Islet of Langerhans (tissue), 1 donor: ENCODE measurements around the gene RAB34.

Experiments
- FAIRE-seq: peaks from one replicate; lab custom pipeline; 2011; peaks lifted over from hg19 to GRCh38; lab: Jason Lieb, UNC

RAB34 gene

DNA sequence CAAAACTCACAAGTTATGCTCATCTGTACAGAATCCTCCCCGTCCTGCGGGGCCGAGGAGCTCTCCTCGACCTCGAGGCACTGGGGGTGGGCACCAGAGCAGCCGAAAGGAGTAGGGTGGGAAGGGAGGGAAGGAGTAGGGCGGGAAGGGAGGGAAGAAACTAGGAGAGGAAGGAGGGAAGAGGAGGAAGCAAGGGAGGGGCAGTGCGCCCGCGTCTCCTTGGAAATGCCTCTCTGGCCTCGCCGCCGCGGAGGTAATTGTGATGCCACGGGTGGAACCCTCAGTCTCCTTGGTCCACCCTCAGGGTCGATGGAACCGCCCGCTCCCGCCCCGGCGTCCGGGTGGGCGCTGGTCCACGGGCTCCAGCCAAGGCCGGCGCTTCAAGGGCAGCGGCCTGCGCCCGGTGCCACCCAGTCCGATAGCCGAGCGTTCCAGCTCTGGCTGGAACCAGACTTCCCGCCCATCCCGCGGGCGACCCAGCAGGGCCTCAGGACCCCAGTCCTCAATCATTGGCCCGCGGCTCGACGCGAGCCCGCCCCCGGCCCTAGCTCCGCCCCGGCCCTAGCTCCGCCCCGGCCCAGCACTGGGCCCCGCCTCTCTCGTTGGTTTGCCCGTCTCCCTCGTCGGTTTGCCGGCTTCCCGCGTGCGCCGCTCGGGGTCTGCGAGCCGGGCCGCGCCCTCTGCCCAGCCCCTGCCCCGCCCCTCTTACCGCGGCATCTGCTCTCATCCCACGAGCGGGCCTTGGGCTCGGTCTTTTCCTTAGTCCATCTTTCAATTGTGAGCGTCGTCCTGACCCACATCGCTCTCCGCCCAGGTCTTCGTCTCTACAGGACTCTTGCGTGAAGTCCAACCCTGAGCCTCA lies 6.6 kb downstream of the RAB34 start:
- no peak for FAIRE-seq

GRCh38 chr17:28707339-28707720 lies 10.3 kb downstream of the RAB34 start:
- FAIRE-seq = no peak

DNA sequence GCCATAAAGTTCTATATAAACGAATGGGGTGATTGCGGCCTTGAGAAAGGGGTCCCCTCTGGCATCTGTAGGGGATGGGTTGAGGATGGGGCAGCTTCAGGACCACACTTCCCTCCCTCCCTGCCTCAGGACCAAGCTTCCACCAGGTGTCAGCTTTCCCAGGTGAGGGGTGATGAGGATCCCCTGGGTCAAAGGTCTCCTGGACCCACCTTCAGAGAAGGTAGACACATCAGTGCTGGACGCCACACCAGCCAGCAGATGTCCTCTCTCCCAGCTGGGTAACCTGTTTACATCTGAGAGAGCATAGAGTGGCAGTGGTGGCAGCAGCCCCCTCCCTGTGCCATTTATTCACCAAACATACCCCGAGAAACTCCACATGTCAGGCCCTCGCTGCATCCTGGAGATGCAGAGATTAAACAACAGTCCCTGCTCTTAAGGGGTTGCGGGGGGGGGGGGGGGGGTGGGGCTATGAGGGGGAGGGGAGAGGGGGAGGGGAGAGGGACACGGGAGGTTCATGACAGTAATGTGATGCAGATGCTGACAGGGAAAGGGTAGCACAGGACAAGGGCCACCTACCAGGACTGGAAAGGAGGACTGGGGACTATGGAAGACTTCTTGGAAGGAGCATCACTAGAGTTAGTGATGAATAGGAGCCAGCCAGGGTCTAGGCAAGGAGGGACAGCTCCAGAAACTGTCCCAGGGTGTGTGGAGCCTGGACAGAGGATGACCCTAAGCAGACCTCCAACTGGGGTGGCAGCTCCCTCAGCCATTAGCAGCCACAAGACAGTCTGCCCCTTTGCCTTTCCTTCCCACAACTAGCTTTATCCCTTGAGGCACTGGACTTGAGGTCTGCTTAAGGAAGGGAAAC lies 11.0 kb downstream of the RAB34 start:
- no peak for FAIRE-seq

- no peak for FAIRE-seq
Measured at GRCh38 chr17:28705728-28706334, 11.8 kb downstream of the RAB34 start.

- no peak for FAIRE-seq
Measured at GRCh38 chr17:28705074-28705659, 12.5 kb downstream of the RAB34 start.

GRCh38 chr17:28704219-28704858 lies 13.3 kb downstream of the RAB34 start:
- FAIRE-seq = no peak

- FAIRE-seq = no peak
Measured at GRCh38 chr17:28703552-28704218, 14.0 kb downstream of the RAB34 start.

- no peak for FAIRE-seq
Measured at GRCh38 chr17:28702752-28703150, 14.9 kb downstream of the RAB34 start.

DNA sequence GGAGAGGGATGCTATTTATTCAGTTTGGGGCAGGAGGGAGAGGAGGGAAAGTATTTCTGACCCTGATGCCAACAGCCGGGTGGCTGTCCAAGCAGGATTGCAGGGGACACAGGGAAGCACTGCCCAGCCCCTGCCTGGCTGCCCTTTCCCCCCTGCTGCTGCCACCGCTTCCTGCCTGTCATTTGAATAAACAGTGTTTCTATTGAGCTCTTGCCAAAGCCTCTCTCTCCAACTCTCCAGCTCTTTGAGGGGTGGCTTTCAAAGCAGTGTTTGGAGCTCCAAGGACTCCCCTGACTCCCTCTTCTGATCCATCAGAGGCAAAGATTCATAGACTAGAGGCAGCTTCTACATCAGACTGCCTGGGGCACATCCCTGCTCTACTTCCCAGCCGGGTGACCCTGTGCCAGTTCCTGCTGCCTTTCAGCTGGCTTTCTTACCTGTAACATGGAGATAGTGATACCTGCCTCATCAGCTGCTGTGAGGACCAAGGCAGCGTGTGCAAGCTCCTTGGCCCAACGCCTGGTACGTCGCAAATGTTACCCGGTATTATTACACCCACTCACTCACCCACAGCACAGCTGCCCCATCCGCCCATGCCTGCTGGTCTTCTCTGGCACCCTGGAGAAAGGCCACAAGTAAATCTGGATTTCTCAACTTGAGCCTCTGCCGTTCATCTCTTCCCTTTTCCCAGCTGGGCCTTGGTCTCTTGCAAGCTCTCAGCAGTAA lies 15.5 kb downstream of the RAB34 start:
- no peak for FAIRE-seq

DNA sequence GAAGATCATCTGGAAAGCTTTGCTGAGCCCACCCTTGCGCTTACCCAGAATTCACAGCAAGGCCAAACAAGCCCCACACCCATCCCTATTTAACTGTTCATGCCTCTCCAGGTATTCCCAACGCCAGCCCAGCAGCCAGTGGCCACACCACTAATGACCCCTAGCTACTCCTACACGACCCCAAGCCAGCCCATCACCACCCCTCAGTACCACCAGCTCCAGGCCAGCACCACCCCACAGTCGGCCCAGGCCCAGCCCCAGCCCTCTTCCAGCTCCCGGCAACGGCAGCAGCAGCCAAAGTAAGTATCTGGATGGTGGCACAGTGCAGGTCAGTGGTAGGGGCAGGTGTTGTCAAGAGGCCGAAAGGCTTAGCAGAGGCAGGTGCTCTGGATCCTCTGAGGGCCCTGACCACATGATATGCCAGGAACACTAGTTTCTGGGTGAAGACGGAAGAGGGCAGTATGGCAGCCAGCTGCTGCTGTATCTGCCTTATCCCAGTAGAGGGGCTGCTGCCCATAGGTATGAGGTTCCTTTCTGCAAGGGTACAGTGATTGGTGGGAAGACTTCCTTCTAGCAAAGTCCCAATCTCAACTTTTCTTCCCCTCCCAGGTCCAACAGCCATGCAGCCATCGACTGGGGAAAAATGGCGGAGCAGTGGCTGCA lies 16.7 kb downstream of the RAB34 start:
- no peak for FAIRE-seq

- no peak for FAIRE-seq
Measured at GRCh38 chr17:28700278-28700677, 17.4 kb downstream of the RAB34 start.

GRCh38 chr17:28698253-28698941 lies 19.3 kb downstream of the RAB34 start:
- peak; percentile 69 for FAIRE-seq

DNA sequence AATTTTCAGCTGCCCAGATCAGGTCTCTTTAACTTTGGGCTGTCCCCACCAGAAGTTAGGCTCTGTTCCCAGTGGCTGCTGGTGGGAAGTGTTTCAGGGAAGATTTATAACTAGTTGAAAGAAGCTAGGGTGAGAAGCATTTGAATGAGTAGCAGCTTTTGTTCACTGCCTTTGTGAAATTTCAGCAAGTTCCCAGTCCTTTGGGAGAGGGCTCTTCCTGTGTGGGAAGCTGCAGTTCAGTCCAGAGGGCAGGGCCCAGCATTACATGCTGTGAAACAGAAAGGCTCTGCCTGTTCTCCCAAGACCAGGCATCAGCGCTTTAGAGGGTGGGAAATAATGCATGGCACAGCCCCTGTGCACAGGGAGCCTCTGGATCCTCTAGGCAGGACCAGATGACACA lies 23.8 kb downstream of the RAB34 start:
- no peak for FAIRE-seq

DNA sequence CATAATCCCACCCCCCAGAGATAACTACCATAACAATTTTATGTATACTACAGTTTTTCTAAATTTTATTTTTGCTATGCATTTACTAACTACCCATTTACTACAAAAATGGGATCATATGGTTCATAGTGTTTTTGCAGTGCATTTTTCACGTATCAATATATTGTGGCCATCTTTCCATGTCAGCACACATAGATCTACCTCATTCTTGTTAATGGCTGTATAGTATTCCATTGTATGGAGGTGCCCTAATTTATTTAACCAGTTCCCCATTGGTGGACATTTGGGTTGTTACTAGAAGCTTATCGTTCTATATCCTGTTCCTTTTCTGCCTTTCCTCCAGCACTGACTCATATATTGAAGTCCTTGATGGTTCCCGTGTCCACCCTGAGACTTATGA lies 28.7 kb downstream of the RAB34 start:
- no peak for FAIRE-seq

- FAIRE-seq = no peak
Measured at GRCh38 chr17:28688481-28688880, 29.2 kb downstream of the RAB34 start.

- FAIRE-seq = no peak
Measured at GRCh38 chr17:28686296-28686695, 31.4 kb downstream of the RAB34 start.

DNA sequence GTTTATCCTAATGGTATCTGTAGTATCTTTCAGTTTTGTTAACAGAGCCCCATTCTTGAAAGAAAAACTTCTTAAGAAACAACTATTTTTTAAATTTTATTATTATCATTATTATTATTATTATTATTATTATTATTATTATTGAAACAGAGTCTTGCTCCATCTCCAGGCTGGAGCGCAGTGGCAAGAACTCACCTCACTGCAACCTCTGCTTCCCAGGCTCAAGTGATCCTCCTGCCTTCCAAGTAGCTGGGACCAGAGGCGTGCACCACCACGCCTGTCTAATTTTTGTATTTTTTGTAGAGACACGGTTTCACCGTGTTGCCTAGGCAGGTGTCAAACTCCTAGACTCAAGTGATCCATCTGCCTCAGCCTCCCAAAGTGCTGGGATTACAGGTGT lies 32.3 kb downstream of the RAB34 start:
- FAIRE-seq = no peak

DNA sequence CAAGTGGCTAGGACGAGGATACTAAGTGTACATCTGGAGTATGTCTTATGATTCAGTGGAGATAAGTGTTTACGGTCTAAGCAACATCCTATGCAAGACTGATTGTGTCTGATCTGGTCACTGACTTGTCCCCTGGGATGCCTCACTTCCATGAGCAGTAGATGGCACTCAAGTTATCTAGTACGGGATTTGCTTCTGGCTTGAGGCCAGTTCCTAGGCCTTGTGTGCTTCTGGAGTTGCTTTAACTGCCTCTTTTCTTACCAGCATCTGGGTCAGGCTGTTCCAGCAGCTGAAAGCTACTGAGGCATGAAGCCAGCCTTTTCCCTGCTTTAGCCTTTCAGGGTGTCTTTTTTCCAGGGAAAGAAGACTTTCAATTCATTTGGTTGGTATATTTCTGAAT lies 32.7 kb downstream of the RAB34 start:
- no peak for FAIRE-seq

- FAIRE-seq = no peak
Measured at GRCh38 chr17:28682655-28683054, 35.0 kb downstream of the RAB34 start.

DNA sequence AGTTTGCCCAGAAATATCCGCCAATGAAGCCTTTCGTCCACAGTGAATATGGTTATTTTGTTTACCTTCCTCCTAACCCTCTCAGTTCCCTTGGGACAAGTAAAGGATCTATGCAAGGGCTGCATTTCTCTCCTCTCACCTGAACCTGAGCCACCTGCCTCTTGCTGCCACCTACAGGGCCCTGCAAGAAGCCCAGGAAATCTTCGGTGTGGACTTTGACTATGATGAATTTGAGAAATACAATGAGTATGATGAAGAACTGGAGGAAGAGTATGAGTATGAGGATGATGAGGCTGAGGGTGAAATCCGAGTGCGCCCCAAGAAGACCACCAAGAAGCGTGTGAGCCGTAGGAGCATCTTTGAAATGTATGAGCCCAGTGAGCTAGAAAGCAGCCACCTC lies 41.7 kb downstream of the RAB34 start:
- FAIRE-seq = no peak
